ENCODE results near the gene CACNG3.

The CACNG3 gene

DNA sequence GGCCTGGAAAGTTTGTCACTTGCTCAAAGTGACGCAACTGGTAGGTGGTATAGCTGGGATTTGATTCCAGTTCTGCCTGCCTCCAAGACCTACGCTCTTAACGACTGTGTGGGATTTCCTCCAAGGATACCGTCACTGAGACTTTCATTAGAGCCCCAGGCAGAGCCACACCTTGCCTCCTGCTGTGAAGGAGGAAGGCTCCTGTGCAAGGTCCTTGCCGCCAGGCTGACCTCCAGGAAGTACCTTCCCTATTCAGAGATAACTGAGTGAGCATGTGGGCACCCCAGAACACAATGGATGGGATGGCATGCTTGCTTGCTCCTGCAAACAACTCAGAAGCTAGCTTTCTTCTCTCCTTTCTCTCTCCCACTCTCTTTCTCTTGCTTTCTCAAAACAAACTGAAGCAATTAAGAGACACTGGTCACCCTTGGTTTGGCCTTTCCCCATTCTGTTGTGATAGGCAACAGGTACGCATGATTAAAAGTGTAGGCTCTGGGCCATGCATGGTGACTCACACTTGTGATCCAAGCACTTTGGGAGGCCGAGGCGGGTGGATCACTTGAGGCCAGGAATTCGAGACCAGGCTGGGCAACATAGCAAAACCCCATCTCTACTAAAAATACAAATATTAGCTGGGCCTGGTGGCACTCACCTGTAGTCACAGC, 30.7 kb downstream of the CACNG3 start:
- ChIA-PET POLR2A (no interaction called here), CTCF (no interaction called here)
- no peak for DNase-seq (ENCODE audit: extremely low spot score)
- TF ChIP-seq, protein P1, sequence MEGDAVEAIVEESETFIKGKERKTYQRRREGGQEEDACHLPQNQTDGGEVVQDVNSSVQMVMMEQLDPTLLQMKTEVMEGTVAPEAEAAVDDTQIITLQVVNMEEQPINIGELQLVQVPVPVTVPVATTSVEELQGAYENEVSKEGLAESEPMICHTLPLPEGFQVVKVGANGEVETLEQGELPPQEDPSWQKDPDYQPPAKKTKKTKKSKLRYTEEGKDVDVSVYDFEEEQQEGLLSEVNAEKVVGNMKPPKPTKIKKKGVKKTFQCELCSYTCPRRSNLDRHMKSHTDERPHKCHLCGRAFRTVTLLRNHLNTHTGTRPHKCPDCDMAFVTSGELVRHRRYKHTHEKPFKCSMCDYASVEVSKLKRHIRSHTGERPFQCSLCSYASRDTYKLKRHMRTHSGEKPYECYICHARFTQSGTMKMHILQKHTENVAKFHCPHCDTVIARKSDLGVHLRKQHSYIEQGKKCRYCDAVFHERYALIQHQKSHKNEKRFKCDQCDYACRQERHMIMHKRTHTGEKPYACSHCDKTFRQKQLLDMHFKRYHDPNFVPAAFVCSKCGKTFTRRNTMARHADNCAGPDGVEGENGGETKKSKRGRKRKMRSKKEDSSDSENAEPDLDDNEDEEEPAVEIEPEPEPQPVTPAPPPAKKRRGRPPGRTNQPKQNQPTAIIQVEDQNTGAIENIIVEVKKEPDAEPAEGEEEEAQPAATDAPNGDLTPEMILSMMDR (IDR thresholded peaks at IDR 0.05; ENCODE audit: control extremely low read depth, extremely low read depth, low read depth, missing control alignments): no peak

- ChIA-PET CTCF (interaction anchor here (1.9 kb wide), 1 partner anchor 35 kb away, joined by 8 read pairs; no protein-coding TSS in a partner anchor), POLR2A (no interaction called here)
- TF ChIP-seq, protein P1 (IDR thresholded peaks at IDR 0.05; ENCODE audit: control extremely low read depth, extremely low read depth, low read depth, missing control alignments): no peak
Observed at GRCh38 chr16:24288516-24288915, 32.4 kb downstream of the CACNG3 start.

GRCh38 chr16:24289166-24289700, 33.1 kb downstream of the CACNG3 start:
- TF ChIP-seq, protein P1 (IDR thresholded peaks at IDR 0.05; ENCODE audit: control extremely low read depth, extremely low read depth, low read depth, missing control alignments): no peak
- CTCF ChIA-PET: interaction anchor here (1.9 kb wide), 1 partner anchor 36 kb away, joined by 8 read pairs; no protein-coding TSS in a partner anchor
- no peak for DNase-seq (ENCODE audit: extremely low spot score)
- POLR2A ChIA-PET: no interaction called here

More at GRCh38 chr16:24288516-24288915, 32.4 kb downstream of the CACNG3 start:
- no peak for DNase-seq (ENCODE audit: extremely low spot score)

DNA sequence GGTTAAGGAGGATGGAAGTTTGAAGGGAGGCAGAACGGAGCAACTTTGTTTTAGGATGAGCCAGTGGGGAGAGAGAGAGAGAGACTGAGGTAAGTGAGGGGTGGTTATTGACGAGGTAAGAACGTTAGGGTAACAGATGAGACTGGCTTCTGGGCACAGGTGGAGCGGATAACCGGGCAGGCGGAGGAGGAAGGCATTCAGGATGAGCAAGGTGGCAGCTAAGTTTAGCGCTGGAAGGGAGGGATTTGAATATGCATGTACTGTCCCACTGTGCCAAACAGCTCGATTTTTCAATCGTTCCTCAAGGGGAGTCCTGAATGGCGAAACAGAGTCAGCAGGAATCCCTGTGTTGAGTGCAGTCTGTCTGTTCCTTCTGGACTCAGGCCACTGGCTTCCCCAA, 35.8 kb downstream of the CACNG3 start:
- ChIA-PET POLR2A (no interaction called here), CTCF (no interaction called here)
- no peak for DNase-seq (ENCODE audit: extremely low spot score)
- TF ChIP-seq, protein P1 (IDR thresholded peaks at IDR 0.05; ENCODE audit: control extremely low read depth, extremely low read depth, low read depth, missing control alignments): no peak

GRCh38 chr16:24294131-24294530, 38.0 kb downstream of the CACNG3 start:
- ChIA-PET CTCF (no interaction called here), POLR2A (interaction anchor here (0.6 kb wide), 1 partner anchor 75 kb away, joined by 5 read pairs; no protein-coding TSS in a partner anchor)
- no peak for DNase-seq (ENCODE audit: extremely low spot score)
- TF ChIP-seq, protein P1 (IDR thresholded peaks at IDR 0.05; ENCODE audit: control extremely low read depth, extremely low read depth, low read depth, missing control alignments): no peak

DNA sequence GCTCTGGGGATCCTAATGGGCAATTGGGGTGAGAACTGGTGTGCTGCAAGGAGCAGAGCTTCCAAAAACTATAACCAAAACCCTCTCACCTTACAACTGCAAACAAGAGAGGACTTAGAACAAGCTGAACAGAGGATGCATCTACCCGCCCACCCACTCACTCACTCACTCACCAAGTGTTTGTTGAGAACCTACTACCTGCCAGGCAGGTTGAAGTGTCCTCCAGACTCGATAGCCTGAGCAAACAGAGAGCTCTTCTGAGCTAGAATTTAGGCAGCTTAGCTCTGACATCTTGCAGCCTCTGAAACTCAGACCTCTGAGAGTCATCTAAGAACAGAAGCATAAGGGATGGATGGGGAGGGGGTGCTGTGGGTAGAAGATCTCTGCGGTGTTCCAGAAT, 41.2 kb downstream of the CACNG3 start:
- CTCF ChIA-PET: interaction anchor here (1.1 to 1.6 kb wide), 2 partner anchors 19 to 26 kb away, joined by 3 read pairs; no protein-coding TSS in a partner anchor

More for the DNA sequence above, 41.2 kb downstream of the CACNG3 start:
- DNase-seq (ENCODE audit: extremely low spot score): no peak
- POLR2A ChIA-PET: no interaction called here
- TF ChIP-seq, protein P1 (IDR thresholded peaks at IDR 0.05; ENCODE audit: control extremely low read depth, extremely low read depth, low read depth, missing control alignments): no peak

Measured in GM10248 (cell line).